IMR-90 (cell line): ENCODE measurements around the gene ARFIP1. TPM values are rescaled to one million over a fixed set of nuclear protein-coding genes. Genes with fewer than 3 reads are reported as not detected.

ENCODE experiments used
- ATAC-seq: fragments of 200-7000 bp; cut with Tn5 transposase; 2 replicates; pipeline ENCODE4 v1.9.1; 2020; ENCODE audit warnings: low read depth, mild to moderate bottlenecking, moderate library complexity
- BruUV-seq: library from RNA; stranded (reverse); fragments of 400-500 nt; replicated peaks from 2 replicates; lab custom pipeline; 2021; lab: Mats Ljungman, UMichigan
- CTCF ChIA-PET: fragments of 300-600 bp; formaldehyde crosslinking; extraction: SDS; loops from one replicate; lab custom pipeline; 2021; ENCODE audit warnings: antibody characterized with exemption; lab: Yijun Ruan, JAX
- POLR2A ChIA-PET: fragments of 300-600 bp; sonication (Branson Sonifier 250); formaldehyde crosslinking; loops from one replicate; lab custom pipeline; 2022; ENCODE audit warnings: antibody characterized with exemption; ENCODE audit not compliant: unreplicated experiment; lab: Charles Lee
- DNase-seq: peaks from one replicate; pipeline ENCODE4 v3.0.0; 2013
- H2AFZ ChIP-seq: replicated peaks from 2 replicates; pipeline ENCODE3; 2013; ENCODE audit warnings: low read length, mild to moderate bottlenecking; ENCODE audit not compliant: poor library complexity
- H2AK5ac ChIP-seq: 2 replicates; pipeline ENCODE4 v1.6.1; 2013; ENCODE audit warnings: low read depth, low read length, inconsistent platforms
- H2AK9ac ChIP-seq: replicated peaks from 2 replicates; pipeline ENCODE3; 2013; ENCODE audit warnings: mild to moderate bottlenecking, low read depth, low read length, moderate library complexity; ENCODE audit not compliant: poor library complexity
- H2BK120ac ChIP-seq: 2 replicates; pipeline ENCODE4 v1.6.1; 2013; ENCODE audit warnings: low read depth, low read length, inconsistent platforms
- H2BK15ac ChIP-seq: 3 replicates; pipeline ENCODE4 v1.6.1; 2013; ENCODE audit warnings: low read depth, low read length, inconsistent platforms
- H2BK20ac ChIP-seq: 2 replicates; pipeline ENCODE4 v1.6.1; 2013; ENCODE audit warnings: low read depth, mild to moderate bottlenecking, inconsistent platforms, low read length, moderate library complexity
- H2BK5ac ChIP-seq: 2 replicates; pipeline ENCODE4 v1.6.1; 2013; ENCODE audit warnings: mild to moderate bottlenecking, low read depth, low read length, inconsistent platforms; ENCODE audit not compliant: poor library complexity, severe bottlenecking
- H3K14ac ChIP-seq: replicated peaks from 2 replicates; pipeline ENCODE4 v1.6.1; 2013; ENCODE audit warnings: low read depth, low read length, inconsistent platforms
- H3K18ac ChIP-seq: 2 replicates; pipeline ENCODE4 v1.6.1; 2013; ENCODE audit warnings: low read depth, low read length, control low read depth
- H3K23ac ChIP-seq: 2 replicates; pipeline ENCODE4 v1.6.1; 2013; ENCODE audit warnings: low read depth, low read length, inconsistent platforms
- H3K27ac ChIP-seq: 2 replicates; pipeline ENCODE4 v1.5.1; 2013; ENCODE audit warnings: mild to moderate bottlenecking, control low read depth, low read length; ENCODE audit not compliant: insufficient read depth
- H3K27me3 ChIP-seq: 2 replicates; pipeline ENCODE4 v1.6.1; 2013; ENCODE audit warnings: low read length; ENCODE audit not compliant: control insufficient read depth, insufficient read depth
- H3K36me3 ChIP-seq: 2 replicates; pipeline ENCODE4 v1.6.1; 2013; ENCODE audit warnings: low read length, mixed read lengths; ENCODE audit not compliant: control insufficient read depth, insufficient read depth
- H3K4ac ChIP-seq: 2 replicates; pipeline ENCODE4 v1.6.1; 2013; ENCODE audit warnings: low read depth, low read length, inconsistent platforms
- H3K4me1 ChIP-seq: 2 replicates; pipeline ENCODE4 v1.6.1; 2013; ENCODE audit warnings: low read length, mixed read lengths; ENCODE audit not compliant: control insufficient read depth, insufficient read depth
- H3K4me2 ChIP-seq: 2 replicates; pipeline ENCODE4 v1.6.1; 2013; ENCODE audit warnings: low read depth, mild to moderate bottlenecking, control low read depth, low read length, moderate library complexity
- H3K4me3 ChIP-seq: 2 replicates; pipeline ENCODE4 v1.5.1; 2013; ENCODE audit warnings: low read depth, mild to moderate bottlenecking, control low read depth, low read length, moderate library complexity; ENCODE audit not compliant: insufficient read depth
- H3K56ac ChIP-seq: 2 replicates; pipeline ENCODE4 v1.6.1; 2013; ENCODE audit warnings: low read length, inconsistent platforms; ENCODE audit not compliant: insufficient read depth; ENCODE audit errors: extremely low read depth
- H3K79me1 ChIP-seq, 2 experiments: 2 replicates each; pipeline ENCODE4 v1.6.1; 2013; ENCODE audit warnings: low read length in 2 of 2, inconsistent platforms in 1 of 2, low read depth in 1 of 2
- H3K9ac ChIP-seq: 2 replicates; pipeline ENCODE4 v1.6.1; 2013; ENCODE audit warnings: low read depth, low read length, control low read depth
- H3K9me1 ChIP-seq: 2 replicates; pipeline ENCODE4 v1.6.1; 2013; ENCODE audit warnings: low read length, inconsistent platforms; ENCODE audit not compliant: insufficient read depth
- H3K9me3 ChIP-seq: 2 replicates; pipeline ENCODE4 v1.6.1; 2013; ENCODE audit warnings: low read length; ENCODE audit not compliant: control insufficient read depth, insufficient read depth
- H4K20me1 ChIP-seq: 2 replicates; pipeline ENCODE4 v1.6.1; 2013; ENCODE audit warnings: low read length, inconsistent platforms; ENCODE audit not compliant: insufficient read depth
- H4K5ac ChIP-seq: 2 replicates; pipeline ENCODE4 v1.6.1; 2013; ENCODE audit warnings: mild to moderate bottlenecking, low read depth, low read length, control low read depth
- H4K8ac ChIP-seq, 2 experiments: 2 replicates each; pipeline ENCODE4 v1.6.1; 2013; ENCODE audit warnings: low read depth in 2 of 2, low read length in 2 of 2, control low read depth in 1 of 2, inconsistent platforms in 1 of 2
- H4K91ac ChIP-seq: 2 replicates; pipeline ENCODE4 v1.6.1; 2013; ENCODE audit warnings: low read depth, low read length, inconsistent platforms; ENCODE audit not compliant: insufficient read depth
- BHLHE40 ChIP-seq: fragments of 150-350 bp; IDR thresholded peaks from 2 replicates; pipeline ENCODE4 v1.6.1; 2016; ENCODE audit warnings: mild to moderate bottlenecking, low read depth, low read length
- CEBPB ChIP-seq: IDR thresholded peaks from 2 replicates; pipeline ENCODE4 v1.6.1; 2012; ENCODE audit warnings: low read depth, low read length, improper control_type of control experiment
- CHD1 ChIP-seq: IDR thresholded peaks from 2 replicates; pipeline ENCODE4 v1.6.1; 2012; ENCODE audit warnings: low read depth, low read length, improper control_type of control experiment
- ELK1 ChIP-seq: fragments of 150-350 bp; IDR thresholded peaks from 2 replicates; pipeline ENCODE4 v1.6.1; 2016; ENCODE audit warnings: low read depth, mild to moderate bottlenecking, low read length, moderate library complexity, borderline replicate concordance
- FOS ChIP-seq: fragments of 150-350 bp; IDR thresholded peaks from 2 replicates; pipeline ENCODE4 v1.6.1; 2016; ENCODE audit warnings: low read depth, low read length
- MAFK ChIP-seq: IDR thresholded peaks from 2 replicates; pipeline ENCODE4 v1.6.1; 2012; ENCODE audit warnings: low read depth, low read length, improper control_type of control experiment
- MAZ ChIP-seq: IDR thresholded peaks from 2 replicates; pipeline ENCODE4 v1.6.1; 2012; ENCODE audit warnings: low read depth, mild to moderate bottlenecking, low read length, improper control_type of control experiment, moderate library complexity, borderline replicate concordance
- MXI1 ChIP-seq: IDR thresholded peaks from 2 replicates; pipeline ENCODE4 v1.6.1; 2012; ENCODE audit warnings: low read depth, mild to moderate bottlenecking, low read length, moderate library complexity, borderline replicate concordance
- NFE2L2 ChIP-seq: fragments of 150-350 bp; IDR thresholded peaks from 2 replicates; pipeline ENCODE4 v1.6.1; 2016; ENCODE audit warnings: low read depth, mild to moderate bottlenecking, low read length
- POLR2A ChIP-seq: IDR thresholded peaks from 2 replicates; pipeline ENCODE4 v1.6.1; 2012; ENCODE audit warnings: mild to moderate bottlenecking, low read depth, low read length
- RAD21 ChIP-seq: IDR thresholded peaks from 2 replicates; pipeline ENCODE4 v1.6.1; 2012; ENCODE audit warnings: low read length, improper control_type of control experiment
- RCOR1 ChIP-seq: IDR thresholded peaks from 2 replicates; pipeline ENCODE4 v1.6.1; 2012; ENCODE audit warnings: mild to moderate bottlenecking, low read length, improper control_type of control experiment; ENCODE audit not compliant: insufficient replicate concordance
- RFX5 ChIP-seq: IDR thresholded peaks from 2 replicates; pipeline ENCODE4 v1.8.0; 2012; ENCODE audit warnings: low read depth, mild to moderate bottlenecking, low read length, moderate library complexity
- SMC3 ChIP-seq: fragments of 150-350 bp; IDR thresholded peaks from 2 replicates; pipeline ENCODE4 v1.6.1; 2016; ENCODE audit warnings: low read depth, mild to moderate bottlenecking, antibody characterized with exemption, low read length, moderate library complexity
- USF2 ChIP-seq: fragments of 150-350 bp; IDR thresholded peaks from 2 replicates; pipeline ENCODE4 v1.6.1; 2017; ENCODE audit warnings: mild to moderate bottlenecking, antibody characterized with exemption, low read length, low read depth
- WGBS, 2 experiments: methylation state at CpG; one replicate each; pipeline versions ENCODE4 v1.1.5 to v1.1.7; 2013; ENCODE audit warnings: missing lambda C conversion rate in 2 of 2; ENCODE audit not compliant: insufficient read length in 1 of 2; ENCODE audit errors: extremely low coverage in 2 of 2; 5-methylcytosine and 5-hydroxymethylcytosine counted together
- dilution Hi-C: fragments of 300-500 bp; cut with HindIII; formaldehyde crosslinking; loops from one replicate; pipeline ENCODE4 v1.14.3; 2018; ENCODE audit warnings: low sequenced_read_pairs; ENCODE audit not compliant: unreplicated experiment
- in situ Hi-C: fragments of 300-500 bp; cut with MboI; formaldehyde crosslinking; loops from 3 replicates; pipeline ENCODE4 v1.14.3; 2019; ENCODE audit warnings: low sequenced_read_pairs, inconsistent platforms, mixed read lengths
- intact Hi-C: fragments of 100-400 bp; cut with micrococcal nuclease; formaldehyde crosslinking; loops from 2 replicates; pipeline ENCODE4 v1.10.0; 2022
- polyA plus RNA-seq, 3 experiments: library from polyadenylated mRNA; depleted of rRNA; stranded (reverse); fragments of >200 nt; gene quantifications; 2 replicates each; pipeline ENCODE4 v1.2.3, GENCODE V29; 2012; ENCODE audit warnings: low replicate concordance in 1 of 3
- total RNA-seq: library from RNA; depleted of rRNA; stranded (reverse); fragments of >200 nt; gene quantifications from 2 replicates; pipeline ENCODE4 v1.2.3, GENCODE V29; 2012
- TF ChIP-seq, protein P1 (sequence below): conservative IDR thresholded peaks from 2 replicates; pipeline ENCODE4 v1.5.1; 2012; ENCODE audit warnings: mild to moderate bottlenecking, low read depth, low read length, improper control_type of control experiment

ARFIP1 gene
- total and polyA plus RNA-seq, 2 of the 4 experiments (the other 2 are of a cell fraction), result 12.7 to 30.5 TPM

- Histone ChIP-seq H2AFZ (no peak overlapping the region), H3K4me2 (no peak overlapping the region), H3K36me3 (no peaks in the 10 kb centered on the region), H2AK9ac (no peak overlapping the region), H4K91ac (no peak overlapping the region), H3K4me3 (no peak overlapping the region), H3K27ac (no peak overlapping the region), H3K27me3 (peaks cover 6% of the 10 kb centered on the region), H2BK5ac (no peak overlapping the region), H3K23ac (no peak overlapping the region), H4K8ac (no peak overlapping the region), H3K9me3 (no peaks in the 10 kb centered on the region), H3K56ac (no peak overlapping the region), H3K79me1 (no peaks in the 10 kb centered on the region), H2BK120ac (no peak overlapping the region), H4K20me1 (no peaks in the 10 kb centered on the region), H2BK15ac (no peak overlapping the region), H3K4ac (no peak overlapping the region), H2BK20ac (no peak overlapping the region), H2AK5ac (no peak overlapping the region), H3K14ac (no peak overlapping the region), H3K9me1 (no peaks in the 10 kb centered on the region), H3K18ac (no peak overlapping the region), H3K4me1 (no peaks in the 10 kb centered on the region), H4K5ac (no peak overlapping the region), H3K9ac (no peak overlapping the region)
- intact Hi-C loops (no loop called here), in situ Hi-C loops (no loop called here), dilution Hi-C loops (no loop called here)
- CTCF ChIA-PET, result interaction anchor here (0.7 to 0.8 kb wide), 2 partner anchors 146 to 217 kb away, joined by 3 read pairs; no protein-coding TSS in a partner anchor
- POLR2A ChIA-PET, result no interaction called here
- WGBS, 2 experiments, result no CpG with 5 or more reads among the region's 4 CpGs
- TF ChIP-seq, protein P1, sequence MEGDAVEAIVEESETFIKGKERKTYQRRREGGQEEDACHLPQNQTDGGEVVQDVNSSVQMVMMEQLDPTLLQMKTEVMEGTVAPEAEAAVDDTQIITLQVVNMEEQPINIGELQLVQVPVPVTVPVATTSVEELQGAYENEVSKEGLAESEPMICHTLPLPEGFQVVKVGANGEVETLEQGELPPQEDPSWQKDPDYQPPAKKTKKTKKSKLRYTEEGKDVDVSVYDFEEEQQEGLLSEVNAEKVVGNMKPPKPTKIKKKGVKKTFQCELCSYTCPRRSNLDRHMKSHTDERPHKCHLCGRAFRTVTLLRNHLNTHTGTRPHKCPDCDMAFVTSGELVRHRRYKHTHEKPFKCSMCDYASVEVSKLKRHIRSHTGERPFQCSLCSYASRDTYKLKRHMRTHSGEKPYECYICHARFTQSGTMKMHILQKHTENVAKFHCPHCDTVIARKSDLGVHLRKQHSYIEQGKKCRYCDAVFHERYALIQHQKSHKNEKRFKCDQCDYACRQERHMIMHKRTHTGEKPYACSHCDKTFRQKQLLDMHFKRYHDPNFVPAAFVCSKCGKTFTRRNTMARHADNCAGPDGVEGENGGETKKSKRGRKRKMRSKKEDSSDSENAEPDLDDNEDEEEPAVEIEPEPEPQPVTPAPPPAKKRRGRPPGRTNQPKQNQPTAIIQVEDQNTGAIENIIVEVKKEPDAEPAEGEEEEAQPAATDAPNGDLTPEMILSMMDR, result no peak
- TF ChIP-seq RCOR1 (no peak), POLR2A (no peak), MXI1 (no peak), CHD1 (no peak), ELK1 (no peak), RFX5 (no peak), BHLHE40 (no peak), RAD21 (no peak), NFE2L2 (no peak), FOS (no peak), CEBPB (no peak), MAFK (no peak), MAZ (no peak), USF2 (no peak), SMC3 (no peak)
- ATAC-seq, result no peak
- no peak for DNase-seq
- no TSS peak for BruUV-seq
Measured at GRCh38 chr4:152928286-152928685, 148.5 kb downstream of the ARFIP1 start.
